B cell (primary cell): Measurements from ENCODE around the gene NR4A2. TPM values are rescaled to one million over a fixed set of nuclear protein-coding genes. Genes with fewer than 3 reads are reported as not detected.

Experiments
- ATAC-seq: fragments of 200-7000 bp; cut with Tn5 transposase; one replicate; pipeline ENCODE4 v1.10.0; 2021; ENCODE audit warnings: low read depth, mild to moderate bottlenecking, moderate number of reproducible peaks, moderate library complexity
- CTCF ChIA-PET: fragments of 350-600 bp; sonication (Branson Sonifier 250); formaldehyde crosslinking; loops from one replicate; lab custom pipeline; 2021; ENCODE audit warnings: antibody characterized with exemption, inconsistent platforms; lab: Charles Lee
- POLR2A ChIA-PET: fragments of 350-600 bp; sonication (Branson Sonifier 250); formaldehyde crosslinking; loops from one replicate; lab custom pipeline; 2021; ENCODE audit warnings: antibody characterized with exemption; lab: Charles Lee
- DNase-seq: peaks from one replicate; pipeline ENCODE4 v3.0.0; 2013
- H2AFZ ChIP-seq: 2 replicates; pipeline ENCODE4 v1.6.1; 2012; ENCODE audit warnings: mild to moderate bottlenecking, low read depth, low read length; ENCODE audit not compliant: insufficient read depth, poor library complexity, severe bottlenecking
- H3K27ac ChIP-seq, 2 donors: 1 replicate in 1 of 2; 2 replicates in 1 of 2; pipeline ENCODE4 v1.5.1; 2012 to 2013; ENCODE audit warnings: low read length in 2 of 2, mild to moderate bottlenecking in 2 of 2, moderate library complexity in 1 of 2
- H3K27me3 ChIP-seq, 4 experiments: fragments of 200-600 bp in 1 of 4; sonication (generic) in 1 of 4; replicated peaks in 1 of 4; 1 replicate in 2 of 4; 2 replicates in 2 of 4; pipeline versions ENCODE4 v1.6.1 to v1.7.0; 2013 to 2016; ENCODE audit warnings: low read length in 3 of 4, mild to moderate bottlenecking in 2 of 4, mixed read lengths in 1 of 4, moderate library complexity in 1 of 4; ENCODE audit not compliant: insufficient read depth in 4 of 4, control insufficient read depth in 3 of 4; ENCODE audit errors: control extremely low read depth in 1 of 4
- H3K36me3 ChIP-seq, 2 experiments: replicated peaks in 1 of 2; 1 replicate in 1 of 2; 2 replicates in 1 of 2; pipeline versions ENCODE4 v1.6.1 to v1.7.1; 2013; ENCODE audit warnings: low read length in 1 of 2; ENCODE audit not compliant: insufficient read depth in 2 of 2, control insufficient read depth in 1 of 2; ENCODE audit errors: control extremely low read depth in 1 of 2, extremely low read depth in 1 of 2
- H3K4me1 ChIP-seq, 2 donors: fragments of 200-600 bp in 1 of 2; sonication (generic) in 1 of 2; 1 replicate in 1 of 2; 2 replicates in 1 of 2; pipeline versions ENCODE4 v1.5.1 to v1.6.1; 2013 to 2017; ENCODE audit warnings: low read length in 2 of 2; ENCODE audit not compliant: control insufficient read depth in 2 of 2, insufficient read depth in 2 of 2
- H3K4me2 ChIP-seq: replicated peaks from 2 replicates; pipeline ENCODE3; 2012; ENCODE audit warnings: mild to moderate bottlenecking, low read depth, low read length; ENCODE audit not compliant: poor library complexity, severe bottlenecking
- H3K4me3 ChIP-seq, 5 experiments: fragments of 200-600 bp in 1 of 5; sonication (generic) in 1 of 5; 1 replicate in 3 of 5; 2 replicates in 2 of 5; pipeline versions ENCODE4 v1.5.1 to v1.7.0; 2011 to 2016; ENCODE audit warnings: low read length in 4 of 5, mild to moderate bottlenecking in 4 of 5, low read depth in 2 of 5, control low read depth in 1 of 5, moderate library complexity in 1 of 5; ENCODE audit not compliant: insufficient read depth in 1 of 5; ENCODE audit errors: control extremely low read depth in 1 of 5, extremely low read depth in 1 of 5
- H3K79me2 ChIP-seq: fragments of 200-600 bp; sonication (generic); one replicate; pipeline ENCODE4 v1.6.0; 2016; ENCODE audit warnings: low read length; ENCODE audit not compliant: control insufficient read depth, insufficient read depth
- H3K9ac ChIP-seq: fragments of 200-600 bp; sonication (generic); 2 replicates; pipeline ENCODE4 v1.6.1; 2017; ENCODE audit warnings: mild to moderate bottlenecking, low read length, moderate library complexity
- H3K9me3 ChIP-seq, 3 donors: one replicate each; pipeline versions ENCODE4 v1.6.1 to v1.7.1; 2013; ENCODE audit warnings: low read length in 2 of 3; ENCODE audit not compliant: control insufficient read depth in 2 of 3, insufficient read depth in 1 of 3; ENCODE audit errors: control extremely low read depth in 1 of 3
- H4K20me1 ChIP-seq: 2 replicates; pipeline ENCODE4 v1.6.0; 2012; ENCODE audit warnings: mild to moderate bottlenecking, low read length; ENCODE audit not compliant: insufficient read depth, control insufficient read depth, poor library complexity, severe bottlenecking
- H3K27ac Mint-ChIP-seq: one replicate; pipeline ENCODE4 v1.8.0; 2021; ENCODE audit warnings: mixed read lengths
- H3K27me3 Mint-ChIP-seq: one replicate; pipeline ENCODE4 v1.8.0; 2021; ENCODE audit warnings: mixed read lengths
- H3K4me1 Mint-ChIP-seq: one replicate; pipeline ENCODE4 v1.8.0; 2021; ENCODE audit warnings: mixed read lengths
- H3K4me3 Mint-ChIP-seq: one replicate; pipeline ENCODE4 v1.8.0; 2021; ENCODE audit warnings: mixed read lengths
- H3K9me3 Mint-ChIP-seq: one replicate; pipeline ENCODE4 v1.8.0; 2022; ENCODE audit warnings: mixed read lengths; ENCODE audit not compliant: insufficient read depth
- EZH2 ChIP-seq: IDR thresholded peaks from 2 replicates; pipeline ENCODE4 v1.6.1; 2012; ENCODE audit warnings: borderline replicate concordance, low read depth, mild to moderate bottlenecking, moderate library complexity, low read length; ENCODE audit not compliant: insufficient read depth, poor library complexity, severe bottlenecking
- WGBS: methylation state at CpG from one replicate; pipeline ENCODE4 v1.1.5; 2013; ENCODE audit warnings: missing lambda C conversion rate; ENCODE audit not compliant: insufficient coverage; 5-methylcytosine and 5-hydroxymethylcytosine counted together
- intact Hi-C: fragments of 100-400 bp; cut with micrococcal nuclease; formaldehyde crosslinking; loops from one replicate; pipeline ENCODE4 v1.10.0; 2022
- polyA plus RNA-seq: library from polyadenylated mRNA; depleted of rRNA; stranded (reverse); fragments of >200 nt; gene quantifications from 2 replicates; pipeline ENCODE4 v1.2.3, GENCODE V29; 2012
- total RNA-seq, 2 donors: library from RNA; stranded (reverse); fragments of 120-200 nt in 1 of 2; gene quantifications; 1 replicate in 1 of 2; 2 replicates in 1 of 2; pipeline versions ENCODE4 v1.2.3 to v1.2.4, GENCODE V29; 2013 to 2022

Gene NR4A2
- total and polyA plus RNA-seq, 2 donors (not counting 1 experiment from before 2014, with no cell fraction given), result 30.6 to 177 TPM

GRCh38 chr2:156279446-156280150, 52.9 kb downstream of the NR4A2 start:
- Mint-ChIP-seq H3K27me3 (peaks cover 28% of the 10 kb centered on the region), H3K27ac (no peak overlapping the region), H3K4me1 (no peaks in the 10 kb centered on the region), H3K9me3 (no peaks in the 10 kb centered on the region), H3K4me3 (no peak overlapping the region)
- H3K4me1 ChIP-seq, result no peaks in the 10 kb centered on the region
- ATAC-seq (no peak), DNase-seq (no peak)
- H3K9me3 ChIP-seq, result no peaks in the 10 kb centered on the region
- WGBS, result 94% methylated on average over 2 of the region's 5 CpGs
- no peak overlapping the region for H3K27ac ChIP-seq
- peaks cover 0 to 9% (median 0%) of the 10 kb centered on the region in 4 experiments for H3K27me3 ChIP-seq
- no peaks in the 10 kb centered on the region for H3K79me2 ChIP-seq
- TF ChIP-seq EZH2, result no peak
- CTCF ChIA-PET, result no interaction called here
- no peak overlapping the region for H3K4me2 ChIP-seq
- no peak overlapping the region for H3K4me3 ChIP-seq
- intact Hi-C loops, result no loop called here
- no peak overlapping the region for H2AFZ ChIP-seq
- POLR2A ChIA-PET, result no interaction called here
- H3K9ac ChIP-seq, result no peak overlapping the region
- H4K20me1 ChIP-seq, result no peaks in the 10 kb centered on the region
- H3K36me3 ChIP-seq, result no peaks in the 10 kb centered on the region

Other genes starting within 250 kb of the NR4A2 start
- gene GPD2, start 103.7 kb upstream of the NR4A2 start, total RNA-seq, result 18.7 and 26.8 TPM in 2 replicates
- gene GPD2, start 103.7 kb upstream of the NR4A2 start, polyA plus RNA-seq, result 5.0 and 5.1 TPM in 2 replicates